ENCODE data around the gene CRYAB.
"Not testable (repeated sequence)": the region's sequence is repeated elsewhere in the genome, so short reads cannot be mapped to it uniquely, and the experiment has no call there.

The CRYAB gene

DNA sequence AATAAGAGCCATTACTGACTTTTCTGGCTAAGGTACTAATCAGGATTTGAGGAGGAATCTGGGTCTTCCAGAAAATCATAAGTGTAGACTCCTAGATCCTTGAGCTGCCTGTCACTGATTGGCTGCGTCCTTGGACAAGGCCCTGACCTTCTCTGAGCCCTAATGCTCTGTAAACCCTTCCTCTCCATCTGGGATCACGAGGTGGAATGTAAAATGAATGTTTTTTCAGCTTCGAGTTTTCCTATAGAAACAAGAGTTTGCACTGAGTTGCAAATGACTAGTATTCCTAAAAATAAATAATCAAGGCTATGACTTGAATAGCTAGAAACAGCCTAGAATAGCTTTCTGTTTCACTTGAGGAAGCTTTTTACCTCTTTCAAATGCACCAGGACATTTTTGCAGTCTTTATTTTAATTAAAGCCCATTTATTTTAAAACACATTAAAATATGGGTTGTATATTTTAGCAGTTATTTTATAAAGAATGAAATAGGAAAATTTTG is 24.5 kb upstream of the CRYAB start:
- ChIA-PET CTCF (interaction anchor here (0.7 to 1.4 kb wide), 4 partner anchors 8 to 46 kb away, joined by 3 to 5 read pairs (median 3); no protein-coding TSS in a partner anchor), POLR2A (interaction anchor here (1.2 to 1.6 kb wide), 2 partner anchors 10 to 65 kb away, joined by 4 to 7 read pairs; partner anchors contain the start of gene ALG9)
- TF ChIP-seq CTBP1 (IDR thresholded peaks at IDR 0.05; ENCODE audit: borderline replicate concordance) (no peak), TARDBP (IDR thresholded peaks at IDR 0.05) (no peak), ZNF384 (IDR thresholded peaks at IDR 0.05) (no peak), NFRKB (IDR thresholded peaks at IDR 0.05) (no peak), FOXA1 (IDR thresholded peaks at IDR 0.05) (no peak), L3MBTL2 (conservative IDR thresholded peaks at IDR 0.05) (no peak), SP1 (IDR thresholded peaks at IDR 0.05) (no peak), BHLHE40 (IDR thresholded peaks at IDR 0.05; ENCODE audit: borderline replicate concordance) (no peak), FOXK2 (IDR thresholded peaks at IDR 0.05) (no peak), LEF1 (IDR thresholded peaks at IDR 0.05; ENCODE audit: borderline replicate concordance) (no peak), SUZ12 (IDR thresholded peaks at IDR 0.05) (no peak)
- no peak for DNase-seq (ENCODE audit: extremely low spot score)

DNA sequence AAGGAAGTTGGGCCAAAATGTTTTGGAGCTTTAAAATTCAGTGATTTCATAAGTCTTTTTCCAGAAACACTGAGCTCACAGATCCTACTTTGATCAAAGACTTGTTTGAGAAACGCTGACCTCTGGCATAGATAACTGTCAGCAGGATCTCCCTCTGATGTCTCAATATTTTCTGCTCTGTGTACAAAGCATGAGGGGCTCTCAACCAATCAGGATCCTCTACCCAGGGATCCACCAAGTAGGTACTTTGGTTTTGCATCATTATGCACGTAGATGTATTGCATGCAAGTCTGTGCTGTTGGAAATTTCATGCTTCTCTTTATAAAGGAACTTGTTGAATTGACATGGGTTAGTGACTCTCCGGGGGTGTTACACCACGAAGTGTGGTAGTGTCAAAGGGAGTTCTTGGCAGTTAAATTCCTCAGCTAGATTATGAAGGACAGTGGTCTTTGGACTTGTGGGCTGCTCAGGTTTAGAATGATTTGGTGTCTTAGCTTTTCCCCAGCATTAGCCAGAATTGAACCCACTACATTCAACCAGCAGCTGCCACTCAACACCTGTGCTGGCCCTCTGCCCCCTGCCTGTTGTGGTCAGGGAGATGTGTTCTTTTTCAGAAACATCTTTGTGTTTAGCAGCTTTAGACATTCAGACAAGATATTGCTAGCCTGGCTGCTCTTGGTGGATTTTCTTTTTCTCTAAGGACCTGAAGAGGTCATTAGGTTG is 23.9 kb upstream of the CRYAB start:
- DNase-seq (ENCODE audit: extremely low spot score): no peak
- ChIA-PET POLR2A (interaction anchor here (1.2 to 1.6 kb wide), 3 partner anchors 9 to 64 kb away, joined by 3 to 7 read pairs (median 4); partner anchors contain the start of gene ALG9), CTCF (interaction anchor here (0.7 to 1.4 kb wide), 5 partner anchors 9 to 47 kb away, joined by 3 to 5 read pairs (median 3); no protein-coding TSS in a partner anchor)
- TF ChIP-seq TARDBP (IDR thresholded peaks at IDR 0.05) (no peak), SP1 (IDR thresholded peaks at IDR 0.05) (no peak), ARNT (IDR thresholded peaks at IDR 0.05) (no peak), LEF1 (IDR thresholded peaks at IDR 0.05; ENCODE audit: borderline replicate concordance) (no peak)
- TF ChIP-seq, protein P1, sequence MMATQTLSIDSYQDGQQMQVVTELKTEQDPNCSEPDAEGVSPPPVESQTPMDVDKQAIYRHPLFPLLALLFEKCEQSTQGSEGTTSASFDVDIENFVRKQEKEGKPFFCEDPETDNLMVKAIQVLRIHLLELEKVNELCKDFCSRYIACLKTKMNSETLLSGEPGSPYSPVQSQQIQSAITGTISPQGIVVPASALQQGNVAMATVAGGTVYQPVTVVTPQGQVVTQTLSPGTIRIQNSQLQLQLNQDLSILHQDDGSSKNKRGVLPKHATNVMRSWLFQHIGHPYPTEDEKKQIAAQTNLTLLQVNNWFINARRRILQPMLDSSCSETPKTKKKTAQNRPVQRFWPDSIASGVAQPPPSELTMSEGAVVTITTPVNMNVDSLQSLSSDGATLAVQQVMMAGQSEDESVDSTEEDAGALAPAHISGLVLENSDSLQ (IDR thresholded peaks at IDR 0.05): no peak

DNA sequence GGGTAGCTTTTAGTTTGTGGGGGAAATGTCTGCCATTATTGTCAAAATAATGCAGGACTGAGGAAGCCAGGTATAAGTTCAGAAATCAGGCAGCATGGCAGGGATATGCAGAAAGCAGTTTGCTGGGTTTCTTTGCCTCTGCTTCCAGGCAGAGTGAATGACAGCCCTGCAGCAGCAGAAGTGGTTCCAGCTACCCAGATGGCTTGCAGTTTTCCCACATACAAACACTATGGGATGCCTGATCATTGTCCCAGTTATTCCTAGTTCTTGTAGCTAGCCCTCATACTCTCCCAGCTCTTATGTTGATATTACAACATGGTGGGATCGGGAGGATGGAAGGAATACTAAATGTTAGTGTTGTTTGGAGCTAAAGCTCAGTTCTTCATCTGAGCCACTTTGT is 22.7 kb upstream of the CRYAB start:
- no peak for DNase-seq (ENCODE audit: extremely low spot score)
- POLR2A ChIA-PET: interaction anchor here (0.9 to 1.5 kb wide), 3 partner anchors 43 to 91 kb away, joined by 3 read pairs; partner anchors contain the start of gene DLAT
- TF ChIP-seq NFRKB (IDR thresholded peaks at IDR 0.05): no peak
- TF ChIP-seq, protein P1 (IDR thresholded peaks at IDR 0.05): no peak
- no peak for TF ChIP-seq HDGF (IDR thresholded peaks at IDR 0.05; ENCODE audit: borderline replicate concordance)
- no peak for TF ChIP-seq FOXM1 (IDR thresholded peaks at IDR 0.05; ENCODE audit: borderline replicate concordance)
- no peak for TF ChIP-seq BHLHE40 (IDR thresholded peaks at IDR 0.05; ENCODE audit: borderline replicate concordance)
- no peak for TF ChIP-seq ZNF384 (IDR thresholded peaks at IDR 0.05)
- no peak for TF ChIP-seq ARNT (IDR thresholded peaks at IDR 0.05)
- TF ChIP-seq SP1 (IDR thresholded peaks at IDR 0.05): no peak
- no peak for TF ChIP-seq SUZ12 (IDR thresholded peaks at IDR 0.05)
- no peak for TF ChIP-seq CTBP1 (IDR thresholded peaks at IDR 0.05; ENCODE audit: borderline replicate concordance)
- CTCF ChIA-PET: interaction anchor here (0.6 to 1.1 kb wide), 3 partner anchors 11 to 48 kb away, joined by 3 read pairs; no protein-coding TSS in a partner anchor

DNA sequence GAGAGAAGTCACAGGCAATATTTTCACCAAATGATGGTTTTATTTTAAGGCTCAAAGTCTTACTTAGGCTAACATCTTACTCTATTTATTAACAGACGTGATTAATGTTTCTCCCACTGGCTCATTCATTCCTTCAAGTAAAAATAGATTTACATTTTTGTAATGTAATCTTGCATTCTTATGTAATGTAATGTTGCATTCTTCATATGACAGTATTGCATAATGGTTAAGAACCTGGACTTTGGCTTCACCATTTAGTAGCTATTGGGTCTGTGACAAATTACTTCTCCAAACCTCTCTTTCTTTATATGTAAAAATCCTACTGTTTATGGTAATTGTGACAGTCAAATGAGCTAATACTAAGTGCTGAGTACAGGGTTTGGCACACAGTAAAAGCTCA is 22.3 kb upstream of the CRYAB start:
- TF ChIP-seq ELF4 (IDR thresholded peaks at IDR 0.05) (no peak), NFRKB (IDR thresholded peaks at IDR 0.05) (no peak), TARDBP (IDR thresholded peaks at IDR 0.05) (no peak), ZNF384 (IDR thresholded peaks at IDR 0.05) (no peak), SUZ12 (IDR thresholded peaks at IDR 0.05) (no peak), FOXK2 (IDR thresholded peaks at IDR 0.05) (no peak), FOXM1 (IDR thresholded peaks at IDR 0.05; ENCODE audit: borderline replicate concordance) (no peak), HDGF (IDR thresholded peaks at IDR 0.05; ENCODE audit: borderline replicate concordance) (no peak), L3MBTL2 (conservative IDR thresholded peaks at IDR 0.05) (no peak), CTBP1 (IDR thresholded peaks at IDR 0.05; ENCODE audit: borderline replicate concordance) (no peak)
- TF ChIP-seq, protein P1 (IDR thresholded peaks at IDR 0.05): no peak
- POLR2A ChIA-PET: interaction anchor here (0.9 to 1.5 kb wide), 3 partner anchors 43 to 91 kb away, joined by 3 read pairs; partner anchors contain the start of gene DLAT
- no peak for DNase-seq (ENCODE audit: extremely low spot score)
- CTCF ChIA-PET: interaction anchor here (0.6 to 1.1 kb wide), 3 partner anchors 11 to 48 kb away, joined by 3 read pairs; no protein-coding TSS in a partner anchor

DNA sequence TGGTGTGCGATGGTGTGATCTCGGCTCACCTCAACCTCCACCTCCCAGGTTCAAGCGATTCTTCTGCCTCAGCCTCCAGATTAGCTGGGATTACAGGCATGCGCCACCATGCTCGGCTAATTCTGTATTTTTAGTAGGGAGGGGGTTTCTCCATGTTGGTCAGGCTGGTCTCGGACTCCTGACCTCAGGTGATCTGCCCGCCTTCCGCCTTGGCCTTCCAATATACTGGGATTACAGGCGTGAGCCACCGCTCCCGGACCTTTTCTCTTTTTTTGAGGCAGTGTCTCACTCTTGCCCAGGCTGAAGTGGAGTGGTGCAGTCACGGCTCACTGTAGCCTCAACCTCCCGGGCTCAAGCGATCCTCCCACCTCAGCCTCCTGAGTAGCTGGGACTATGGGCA is 21.6 kb upstream of the CRYAB start:
- not testable (repeated sequence) for DNase-seq (ENCODE audit: extremely low spot score)
- ChIA-PET POLR2A (interaction anchor here (1.1 kb wide), 1 partner anchor 92 kb away, joined by 3 read pairs; the partner anchor contains the start of gene DLAT), CTCF (interaction anchor here (0.6 to 1.1 kb wide), 2 partner anchors 49 to 346 kb away, joined by 3 read pairs; no protein-coding TSS in a partner anchor)

DNA sequence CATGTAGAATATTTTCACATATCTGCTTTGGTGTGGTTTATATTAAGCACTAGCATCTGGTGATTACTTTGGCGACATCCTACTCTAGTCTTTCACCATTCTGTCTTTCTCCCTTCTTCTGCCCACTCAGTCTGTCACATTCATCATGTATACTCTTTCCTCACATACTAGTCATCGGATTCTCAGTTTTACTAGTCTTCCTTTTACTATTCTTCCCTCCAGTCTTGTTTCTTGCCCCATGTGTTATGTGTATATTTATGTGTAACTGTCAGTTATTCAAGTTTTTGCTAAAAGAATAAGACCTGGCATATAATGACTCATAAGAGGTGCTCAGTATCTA is 21.0 kb upstream of the CRYAB start:
- CTCF ChIA-PET: interaction anchor here (1.7 kb wide), 1 partner anchor 46 kb away, joined by 7 read pairs; no protein-coding TSS in a partner anchor
- no peak for DNase-seq (ENCODE audit: extremely low spot score)
- POLR2A ChIA-PET: interaction anchor here (1.8 kb wide), 1 partner anchor 46 kb away, joined by 5 read pairs; no protein-coding TSS in a partner anchor
- TF ChIP-seq LEF1 (IDR thresholded peaks at IDR 0.05; ENCODE audit: borderline replicate concordance) (no peak), ELF4 (IDR thresholded peaks at IDR 0.05) (no peak), L3MBTL2 (conservative IDR thresholded peaks at IDR 0.05) (no peak), BHLHE40 (IDR thresholded peaks at IDR 0.05; ENCODE audit: borderline replicate concordance) (no peak), FOXA1 (IDR thresholded peaks at IDR 0.05) (no peak), FOXK2 (IDR thresholded peaks at IDR 0.05) (no peak), HDGF (IDR thresholded peaks at IDR 0.05; ENCODE audit: borderline replicate concordance) (no peak), TARDBP (IDR thresholded peaks at IDR 0.05) (no peak), ARNT (IDR thresholded peaks at IDR 0.05) (no peak), SUZ12 (IDR thresholded peaks at IDR 0.05) (no peak), CTBP1 (IDR thresholded peaks at IDR 0.05; ENCODE audit: borderline replicate concordance) (no peak), SP1 (IDR thresholded peaks at IDR 0.05) (no peak), ZNF384 (IDR thresholded peaks at IDR 0.05) (no peak), NFRKB (IDR thresholded peaks at IDR 0.05) (no peak), FOXM1 (IDR thresholded peaks at IDR 0.05; ENCODE audit: borderline replicate concordance) (no peak)
- TF ChIP-seq, protein P1 (IDR thresholded peaks at IDR 0.05): no peak

Data from HEK293T (cell line).